ENCODE results near the gene ARRDC3.

ARRDC3 gene

DNA sequence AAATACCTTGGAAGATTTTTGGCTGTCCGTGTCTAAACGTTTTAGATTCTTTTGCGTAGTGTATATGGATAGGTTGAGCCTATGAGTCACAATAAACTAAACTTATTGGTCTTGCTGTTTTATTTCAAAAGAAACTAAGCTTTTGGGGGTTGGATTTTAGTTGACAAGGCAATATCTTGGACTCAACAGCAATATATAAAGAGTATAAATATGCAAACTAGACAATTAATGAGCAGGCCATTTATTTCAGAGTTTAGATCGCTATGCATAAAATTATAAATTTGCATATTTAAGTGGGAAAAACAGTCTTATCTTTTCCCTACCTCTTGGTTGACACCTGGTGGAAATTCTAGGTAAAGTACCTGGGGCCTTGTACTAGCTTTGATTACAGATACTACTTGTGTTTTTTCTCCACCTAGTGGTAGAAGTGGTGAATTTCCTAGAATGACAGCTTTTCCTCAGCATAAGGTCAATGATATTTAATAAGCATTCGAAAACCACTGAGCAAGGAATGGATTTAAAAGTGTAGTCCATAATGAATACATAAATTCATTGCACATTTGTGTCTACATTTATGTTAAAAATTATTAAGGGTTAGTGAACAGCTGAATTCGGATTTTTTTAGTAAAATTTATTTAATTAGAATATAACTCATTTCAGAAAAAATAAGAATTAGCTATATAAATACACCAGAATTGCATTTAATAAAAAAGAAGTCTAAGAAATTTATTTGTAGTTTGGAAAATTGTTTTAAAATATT, 1.7 kb upstream of the ARRDC3 start:
- ATAC-seq: no peak

DNA sequence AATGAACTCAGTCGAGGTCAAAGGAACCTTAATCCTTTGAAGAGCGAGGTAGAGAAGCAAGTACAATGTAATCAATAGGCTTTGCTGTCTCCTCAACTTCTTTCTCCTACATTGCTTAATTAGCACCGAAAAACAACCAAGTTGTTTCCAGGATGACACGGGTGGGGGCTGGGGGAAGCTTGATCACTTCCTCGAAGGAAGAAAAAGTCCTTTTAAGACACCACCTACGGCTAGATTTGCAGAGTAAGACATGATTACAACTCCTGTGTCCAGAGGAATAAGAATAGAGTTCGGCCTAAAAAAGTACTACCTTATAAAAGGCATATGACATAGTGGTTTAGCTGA, 811 bp upstream of the ARRDC3 start:
- ATAC-seq: no peak

DNA sequence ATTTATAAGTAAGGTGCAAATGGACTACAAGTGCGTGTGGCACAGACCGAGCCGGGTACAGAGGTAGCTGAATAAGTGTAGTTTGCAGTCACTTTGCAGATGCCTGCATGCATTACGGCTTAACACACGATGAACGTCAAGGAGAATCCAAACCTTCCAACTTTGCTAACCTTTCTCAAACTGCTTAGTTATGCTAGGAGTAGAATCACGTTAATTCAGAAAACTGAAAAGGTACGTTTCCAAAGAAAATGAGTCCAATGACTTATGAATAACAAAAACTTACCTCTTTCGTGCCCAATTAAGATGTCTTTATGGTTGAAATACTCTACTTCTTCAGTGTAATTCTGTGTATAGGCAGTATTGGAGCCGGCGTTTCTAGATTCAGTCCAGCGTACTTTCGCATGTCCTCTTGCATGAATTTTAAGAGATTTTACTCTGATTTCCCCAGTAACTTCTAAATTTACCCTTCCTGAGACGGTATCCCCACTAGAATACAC, 539 bp downstream of the ARRDC3 start:
- no peak for ATAC-seq

DNA sequence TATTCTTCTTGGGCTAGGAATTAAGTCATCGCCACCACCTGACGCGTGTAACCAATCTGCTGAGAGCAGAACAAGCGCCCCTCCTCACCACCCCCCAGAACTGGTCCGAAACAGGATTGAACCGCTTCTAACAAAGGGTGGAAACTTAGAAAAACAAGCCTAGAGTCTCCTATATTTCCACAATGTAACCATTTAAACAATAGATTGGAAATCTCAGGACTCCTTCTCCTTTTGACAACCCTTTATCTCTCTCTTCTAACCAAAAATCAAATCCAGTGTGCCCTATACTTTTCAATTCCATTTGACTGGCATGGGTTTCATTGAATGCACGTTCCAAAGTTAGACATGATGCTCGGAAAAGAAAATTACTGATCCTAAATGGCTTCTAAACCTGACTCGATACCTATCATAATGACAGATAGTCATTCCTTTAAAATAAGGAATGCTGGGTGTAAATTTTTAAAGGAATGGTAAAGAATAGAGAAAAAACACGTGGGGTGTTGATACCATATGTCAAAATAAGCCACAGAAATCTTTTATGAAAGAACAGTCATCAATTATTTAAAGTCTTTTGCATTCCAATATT, 1.2 kb downstream of the ARRDC3 start:
- ATAC-seq: peak; percentile 14 to 19

DNA sequence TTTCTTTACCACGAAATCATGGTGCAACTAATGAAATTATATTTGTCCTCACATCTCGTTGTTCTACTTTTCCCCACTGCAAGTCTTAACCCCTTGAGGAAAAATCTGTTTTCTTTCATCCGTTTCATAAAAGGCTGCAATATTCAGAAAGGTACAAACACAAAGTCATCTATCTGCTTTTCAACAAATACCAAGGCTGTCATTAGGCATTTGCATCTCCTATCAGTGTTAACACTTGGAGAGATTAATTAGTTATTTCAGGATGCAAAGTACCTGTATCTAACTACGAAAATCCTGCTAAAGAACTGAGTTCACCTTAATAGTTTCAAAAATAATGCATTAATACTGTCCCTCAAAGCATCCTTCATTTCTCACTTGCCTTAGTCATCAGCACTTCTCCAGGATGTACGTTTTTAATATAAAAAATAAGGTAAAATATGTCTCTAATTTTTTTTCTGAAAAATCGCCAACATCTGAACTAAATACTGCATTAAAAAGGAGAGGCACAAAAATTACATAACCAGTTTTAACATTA, 1.8 kb downstream of the ARRDC3 start:
- no peak for ATAC-seq

DNA sequence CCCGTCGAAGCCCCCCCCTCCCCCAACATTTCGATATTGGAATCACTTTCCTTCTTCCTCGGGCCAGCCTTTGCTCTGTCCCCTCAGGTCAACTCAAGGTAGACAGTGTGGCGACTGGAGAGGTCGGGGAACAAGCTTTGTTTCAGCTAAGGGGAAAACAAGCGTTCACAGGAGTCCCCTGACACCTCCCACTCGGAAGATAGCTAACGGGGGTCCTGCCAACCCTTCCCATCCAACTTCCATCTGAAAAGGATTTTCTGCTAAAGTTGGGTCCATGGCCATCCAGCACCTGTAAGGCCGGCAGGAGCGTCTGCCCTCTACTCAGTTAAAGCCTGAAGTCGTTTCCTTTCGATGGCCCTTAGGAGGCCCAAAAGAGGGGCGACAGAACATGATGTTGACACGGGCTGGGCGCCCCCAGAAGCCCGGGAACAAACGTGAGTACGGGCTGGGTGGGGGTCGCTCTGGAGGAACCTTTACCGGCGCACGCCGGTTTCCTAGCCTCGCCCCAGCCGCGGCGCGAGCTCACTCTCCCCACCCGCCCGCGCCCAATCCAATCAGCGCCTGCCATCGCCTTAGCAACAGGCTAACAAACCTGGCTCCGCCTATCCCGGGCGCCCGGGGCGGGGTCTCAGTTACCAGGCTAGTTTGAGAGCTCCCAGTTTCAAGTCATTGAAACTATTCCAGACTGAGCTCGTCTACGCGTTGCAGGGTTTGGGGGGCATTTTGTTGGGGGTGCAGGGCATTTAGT, 2.5 kb downstream of the ARRDC3 start:
- ATAC-seq: peak; percentile 59 to 61

DNA sequence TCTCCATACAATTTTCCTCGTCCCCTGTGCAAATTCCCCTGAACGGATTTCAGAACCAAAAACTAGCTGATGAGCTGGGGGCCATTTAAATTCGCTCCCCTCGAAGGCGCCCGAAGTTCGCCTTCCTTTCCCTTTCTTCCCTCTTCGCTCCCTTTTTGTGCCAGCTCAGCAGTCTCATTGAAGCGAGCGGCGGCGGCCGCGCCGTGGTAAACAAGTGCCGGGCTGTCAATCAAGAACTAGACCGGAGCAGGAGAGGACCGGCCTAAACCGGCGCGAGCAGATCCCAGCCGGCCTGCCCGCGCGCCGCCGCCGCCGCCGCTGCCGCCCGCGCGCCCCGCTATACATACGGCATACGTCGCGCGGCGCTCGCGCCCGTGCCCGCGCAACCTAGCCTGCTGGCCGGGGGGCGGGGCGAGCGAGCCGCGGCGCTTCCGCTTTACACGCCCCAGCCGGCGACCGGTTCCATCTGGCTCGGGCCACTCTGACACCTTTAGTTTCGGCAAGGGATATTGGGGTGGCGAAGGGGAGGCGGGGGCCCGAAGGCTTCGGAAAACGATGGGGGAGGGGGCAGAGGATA, 3.1 kb downstream of the ARRDC3 start:
- ATAC-seq: peak; percentile 70 to 74

DNA sequence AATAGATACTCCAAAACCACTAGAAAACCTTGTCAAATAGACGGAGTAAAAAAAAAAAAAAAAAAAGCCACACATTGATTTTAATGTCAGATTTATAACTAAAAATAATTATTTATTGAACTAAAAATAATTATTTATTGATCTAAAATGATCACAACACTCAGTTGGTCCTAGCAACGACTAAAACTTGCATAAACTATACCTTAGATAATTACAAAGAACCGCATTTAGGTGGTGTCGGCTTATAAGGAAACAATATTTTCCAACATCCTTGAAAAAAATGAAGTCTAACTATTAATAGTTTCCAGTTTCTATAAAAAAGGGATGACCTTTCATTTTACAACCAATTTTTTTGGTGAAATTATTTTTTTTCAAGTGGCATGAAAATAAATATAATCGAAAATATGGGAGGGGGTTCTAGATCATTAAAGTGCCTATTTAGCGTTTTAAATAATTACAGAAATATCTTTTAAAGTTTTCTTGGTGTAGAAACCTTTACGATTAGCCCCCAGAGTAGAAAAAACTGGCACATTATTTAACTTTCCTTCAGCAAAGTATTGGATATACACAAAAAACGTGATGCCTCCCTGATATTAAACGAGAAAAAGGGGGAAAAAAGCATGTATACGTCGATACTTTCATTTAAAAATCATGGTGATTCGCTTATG, 3.7 kb downstream of the ARRDC3 start:
- ATAC-seq: no peak

DNA sequence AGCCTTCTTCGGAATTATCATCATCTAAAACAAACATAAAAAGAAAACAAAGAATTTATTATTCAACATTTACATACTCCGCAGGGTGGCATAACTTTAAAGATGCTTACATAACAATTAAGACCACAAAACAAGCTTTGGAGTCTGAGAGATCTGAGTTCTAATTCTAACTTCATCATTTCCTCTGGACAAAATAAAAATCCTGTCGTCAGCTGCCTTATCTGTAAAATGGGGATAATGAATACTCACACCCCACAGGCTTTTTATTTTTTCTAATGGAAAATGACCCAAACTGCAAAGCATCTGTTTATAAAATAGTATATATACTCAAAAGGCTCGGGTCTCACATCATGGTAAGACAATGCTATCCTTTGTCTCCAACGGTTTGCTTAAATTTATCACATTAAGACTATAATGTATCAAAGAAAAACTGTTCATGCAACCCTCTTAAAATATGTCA, 4.3 kb downstream of the ARRDC3 start:
- ATAC-seq: no peak

DNA sequence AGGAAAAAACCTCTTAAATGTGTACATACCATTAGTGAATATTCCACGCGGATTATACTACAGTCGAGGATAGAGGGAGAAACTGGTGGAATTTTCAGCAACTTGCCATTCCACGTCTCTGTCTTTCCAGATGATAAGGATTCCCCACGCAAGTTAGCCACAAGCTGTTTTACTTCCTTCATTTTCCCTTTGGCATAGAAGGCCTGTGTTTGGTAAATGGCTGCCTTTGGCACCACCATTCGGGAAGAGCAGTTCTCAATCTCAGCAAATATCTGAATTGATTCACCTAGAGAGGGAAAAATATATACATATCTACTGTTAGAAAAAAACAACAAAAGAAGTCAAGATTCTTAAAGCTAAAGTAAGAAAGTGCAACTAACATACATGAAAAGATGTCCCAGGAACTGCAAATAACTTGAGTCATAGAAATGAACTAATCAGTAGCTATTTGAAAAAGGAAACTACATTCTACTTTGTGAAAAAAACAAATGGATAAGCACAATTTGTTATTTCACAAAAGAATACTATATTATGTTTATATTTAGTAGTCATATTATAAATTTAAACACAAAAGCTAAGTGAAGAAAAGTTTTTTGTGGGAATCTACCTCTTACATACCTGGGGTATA, 8.1 kb downstream of the ARRDC3 start:
- ATAC-seq: no peak

DNA sequence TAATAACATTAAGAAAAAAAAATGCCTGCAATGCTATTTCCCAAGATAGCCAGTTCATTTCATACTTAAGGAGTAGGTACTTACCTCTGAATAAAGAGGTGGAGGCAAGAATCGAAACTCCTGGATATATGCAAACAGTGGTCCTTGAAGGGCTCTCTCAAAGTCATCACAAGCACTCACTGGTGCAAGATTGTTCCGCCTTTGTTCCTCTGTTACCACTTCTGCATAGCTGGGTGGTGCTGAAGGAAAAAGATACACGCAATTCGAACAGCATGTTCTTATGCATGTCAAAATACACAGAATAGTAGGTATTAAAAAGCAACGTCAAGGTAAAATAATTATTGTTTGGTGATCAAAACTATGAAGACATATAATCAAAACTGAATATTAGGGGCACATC, 9.5 kb downstream of the ARRDC3 start:
- ATAC-seq: no peak

DNA sequence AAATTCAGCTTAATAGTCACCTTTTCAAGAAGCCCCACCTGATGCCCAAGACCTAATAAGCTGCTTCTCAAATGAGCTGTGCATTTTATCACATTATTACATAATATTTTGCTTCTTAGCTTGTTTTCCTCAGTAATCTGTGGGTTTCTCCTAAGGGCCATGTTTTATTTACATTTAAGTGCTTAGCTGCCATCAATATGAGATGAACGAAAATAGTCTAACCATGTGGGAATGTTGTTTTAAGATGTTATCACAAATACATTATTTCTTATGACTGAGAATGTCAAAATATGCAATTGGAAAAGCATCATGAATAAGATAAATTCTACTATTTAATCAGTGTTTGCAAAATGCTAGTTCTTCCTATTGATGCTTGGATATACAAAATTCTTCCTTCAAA, 10.1 kb downstream of the ARRDC3 start:
- no peak for ATAC-seq

DNA sequence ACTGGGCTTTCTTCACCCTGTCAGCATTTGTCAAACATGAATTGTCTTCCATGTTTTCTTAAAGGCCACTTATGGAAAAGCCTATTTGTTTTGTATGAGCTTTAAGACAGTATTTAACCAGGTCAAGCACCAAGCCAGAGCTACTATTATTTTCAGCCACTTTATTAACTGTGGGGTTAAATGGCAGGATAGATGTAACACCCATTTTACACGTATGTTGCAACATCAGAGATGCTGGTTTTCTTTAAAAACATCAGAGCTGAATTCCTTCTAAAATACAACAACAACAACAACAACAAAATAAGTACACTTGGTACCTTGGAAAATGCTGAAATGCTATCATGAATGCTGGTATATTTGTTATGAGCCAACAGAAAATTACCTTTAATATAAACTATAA, 13.6 kb downstream of the ARRDC3 start:
- ATAC-seq: no peak

DNA sequence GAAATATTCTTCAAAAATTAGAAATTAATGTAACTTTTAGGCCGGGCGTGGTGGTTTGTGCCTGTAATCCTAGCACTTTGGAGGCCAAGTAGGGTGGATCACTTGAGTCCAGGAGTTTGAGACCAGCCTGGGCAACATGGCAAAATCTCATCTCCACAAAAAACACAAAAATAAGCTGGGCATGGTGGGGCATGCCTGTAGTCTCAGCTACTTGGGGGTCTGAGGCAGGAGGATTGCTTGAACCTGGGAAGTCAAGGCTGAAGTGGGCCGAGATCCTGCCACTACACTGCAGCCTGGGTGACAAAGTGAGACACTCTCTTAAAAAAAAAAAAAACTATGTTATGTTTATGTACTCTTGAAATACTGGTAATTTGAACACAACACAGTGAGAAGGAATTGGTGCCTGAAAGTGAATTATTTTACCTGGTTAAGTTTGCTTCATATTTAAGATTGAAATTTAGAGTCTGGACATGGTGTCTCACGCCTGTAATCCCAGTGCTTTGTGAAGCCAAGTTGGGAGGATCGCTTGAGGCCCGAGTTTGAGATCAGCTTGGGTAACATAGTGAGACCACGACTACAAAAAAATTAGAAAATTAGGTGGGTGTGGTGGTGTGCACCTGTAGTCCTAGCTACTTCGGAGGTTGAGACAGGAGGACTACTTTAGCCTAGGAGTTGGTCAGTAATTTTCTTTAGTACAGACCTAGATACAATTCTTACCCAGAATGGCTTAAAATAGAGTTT, 15.0 kb downstream of the ARRDC3 start:
- ATAC-seq: no peak

DNA sequence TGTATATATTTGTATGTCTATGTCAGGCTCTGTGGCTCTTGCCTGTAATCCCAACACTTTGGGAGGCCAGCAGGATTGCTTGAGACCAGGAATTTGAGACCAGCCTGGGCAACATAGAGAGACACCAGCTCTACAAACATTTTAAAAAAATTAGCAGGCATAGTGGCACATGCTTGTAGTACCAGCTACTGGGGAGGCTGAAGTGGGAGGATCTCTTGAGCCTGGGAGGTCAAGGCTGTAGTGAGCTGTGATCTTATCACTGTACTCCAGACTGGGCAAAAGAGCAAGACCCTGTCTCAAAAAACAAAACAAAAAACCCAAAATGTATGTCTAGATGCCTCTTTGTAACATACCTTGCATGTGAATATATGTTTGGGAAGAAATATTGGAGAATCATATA, 15.8 kb downstream of the ARRDC3 start:
- no peak for ATAC-seq

DNA sequence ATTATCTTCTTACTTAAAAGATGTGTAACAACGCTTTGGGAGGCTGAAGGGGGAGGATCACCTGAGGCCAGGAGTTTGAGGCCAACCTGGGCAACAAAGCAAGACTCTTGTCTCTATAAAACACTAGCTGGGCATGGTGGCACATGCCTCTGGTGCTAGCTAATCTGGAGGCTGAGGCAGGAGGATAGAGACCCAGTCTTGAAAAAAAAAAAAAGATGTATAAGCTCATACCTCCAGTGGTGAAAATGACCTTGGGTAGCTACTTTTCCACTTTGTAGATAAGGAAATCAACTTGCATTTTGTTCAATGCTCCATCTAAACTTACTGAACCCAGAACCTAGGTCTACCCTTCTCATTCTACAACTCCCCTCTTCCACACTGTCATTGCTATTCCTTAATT, 16.6 kb downstream of the ARRDC3 start:
- ATAC-seq: no peak

DNA sequence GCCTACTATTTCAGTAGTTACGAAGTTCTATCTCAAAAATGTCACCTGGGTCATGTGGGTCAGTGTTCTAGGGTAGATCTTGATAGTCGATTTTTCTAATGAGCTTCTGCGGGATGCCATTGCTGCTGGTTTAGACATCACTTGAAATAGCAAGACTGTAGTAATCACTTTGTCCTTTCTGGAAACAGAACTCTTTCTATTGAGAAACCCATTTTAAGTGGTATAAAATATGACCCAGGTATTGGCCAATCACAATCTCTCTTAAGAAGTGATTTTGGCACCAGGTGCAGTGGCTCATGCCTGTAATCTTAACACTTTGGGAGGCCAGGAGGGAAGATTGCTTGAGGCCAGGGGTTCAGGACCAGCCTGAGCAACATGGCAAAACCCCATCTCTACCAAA, 17.6 kb downstream of the ARRDC3 start:
- ATAC-seq: no peak

DNA sequence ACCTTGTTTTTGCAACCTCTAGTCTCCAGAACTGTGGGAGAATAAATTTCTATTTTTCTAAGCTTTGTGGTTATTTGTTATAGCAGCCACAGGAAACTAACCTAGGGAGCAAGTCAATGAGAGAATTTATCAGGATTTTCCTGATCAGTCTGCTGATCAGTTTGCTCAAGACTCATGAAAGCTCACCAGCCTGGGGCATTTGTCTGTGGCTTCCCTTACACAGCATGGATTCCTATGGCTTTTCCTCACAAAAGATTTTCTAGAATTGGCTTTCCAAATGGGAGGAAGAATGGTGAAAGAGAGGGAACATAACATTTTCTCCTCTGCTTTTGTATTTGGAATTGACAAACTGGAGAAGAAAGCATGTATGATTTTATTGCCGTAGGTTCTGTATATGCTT, 20.2 kb downstream of the ARRDC3 start:
- ATAC-seq: no peak

DNA sequence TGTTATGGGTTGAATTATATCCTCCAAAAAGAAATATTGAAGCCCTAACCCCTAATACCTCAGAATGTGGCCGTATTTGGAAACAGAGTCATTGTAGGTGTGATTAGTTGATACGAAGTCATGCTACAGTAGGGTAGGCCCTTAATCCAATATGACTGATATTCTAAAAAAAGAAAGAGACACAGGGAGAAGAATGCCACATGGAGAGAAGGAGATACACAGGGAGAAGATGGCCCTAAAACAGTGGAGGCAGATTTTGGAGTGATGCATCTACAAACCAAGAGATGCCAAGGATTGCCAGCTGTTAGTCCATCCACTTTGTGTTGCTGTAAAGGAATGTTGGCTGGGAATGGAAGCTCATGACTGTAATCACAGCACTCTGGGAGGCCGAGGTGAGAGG, 21.3 kb downstream of the ARRDC3 start:
- peak; percentile 27 to 37 for ATAC-seq

DNA sequence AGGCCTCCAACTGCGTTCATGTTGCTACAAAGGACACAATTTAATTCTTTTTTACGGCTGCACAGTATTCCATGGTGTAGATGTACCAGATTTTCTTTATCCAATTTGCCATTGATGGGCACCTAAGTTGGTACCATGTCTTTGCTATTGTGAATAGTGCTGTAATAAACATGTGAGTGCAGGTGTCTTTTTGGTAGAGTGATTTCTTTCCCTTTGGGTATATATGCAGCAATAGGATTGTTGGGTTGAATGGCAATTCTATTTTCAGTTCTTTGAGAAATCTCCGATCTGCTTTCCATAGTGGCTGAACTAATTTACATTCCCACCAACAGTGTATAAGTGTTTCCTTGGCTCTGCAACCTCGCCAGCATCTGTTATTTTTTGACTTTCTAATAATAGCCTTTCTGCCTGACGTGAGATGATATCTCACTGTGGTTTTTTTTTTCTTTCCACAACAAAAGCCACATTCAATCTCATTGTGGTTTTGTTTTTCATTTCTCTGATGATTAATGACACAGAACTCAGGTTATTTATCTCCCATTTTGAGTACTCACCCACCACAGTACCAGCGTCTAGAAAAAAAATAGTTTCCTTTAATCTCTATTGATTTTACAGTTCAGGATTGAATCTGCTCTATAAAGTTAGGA, 21.9 kb downstream of the ARRDC3 start:
- ATAC-seq: peak; percentile 92 to 94
